DOHH2 (cell line): ENCODE measurements around the gene AMDHD1.

ENCODE experiments used
- H3F3A ChIP-seq: fragments of 200-600 bp; sonication (generic), shearing (Covaris generic); 2 replicates; pipeline ENCODE4 v1.6.0; 2016; ENCODE audit warnings: antibody characterized with exemption, mild to moderate bottlenecking; ENCODE audit not compliant: control insufficient read depth, insufficient read depth
- H3K27ac ChIP-seq: fragments of 200-600 bp; sonication (generic); 2 replicates; pipeline ENCODE4 v1.5.1; 2014; ENCODE audit warnings: low read depth, mild to moderate bottlenecking, low read length, moderate library complexity
- H3K27me3 ChIP-seq: fragments of 200-600 bp; sonication (generic); 2 replicates; pipeline ENCODE4 v1.6.1; 2014; ENCODE audit warnings: mild to moderate bottlenecking, low read length, mixed read lengths; ENCODE audit not compliant: control insufficient read depth
- H3K36me3 ChIP-seq: fragments of 200-600 bp; sonication (generic); 2 replicates; pipeline ENCODE4 v1.6.1; 2014; ENCODE audit warnings: mild to moderate bottlenecking, low read length, moderate library complexity, mixed read lengths; ENCODE audit not compliant: control insufficient read depth
- H3K4me1 ChIP-seq: fragments of 200-600 bp; sonication (generic); 2 replicates; pipeline ENCODE4 v1.6.1; 2014; ENCODE audit warnings: mild to moderate bottlenecking, low read length, mixed read lengths; ENCODE audit not compliant: control insufficient read depth
- H3K4me2 ChIP-seq: fragments of 200-600 bp; sonication (generic); 2 replicates; pipeline ENCODE4 v1.6.0; 2014; ENCODE audit warnings: mild to moderate bottlenecking, low read length, moderate library complexity
- H3K4me3 ChIP-seq: fragments of 200-600 bp; sonication (generic); 2 replicates; pipeline ENCODE4 v1.5.1; 2014; ENCODE audit warnings: mild to moderate bottlenecking, low read length, mixed read lengths
- H3K79me2 ChIP-seq: fragments of 200-600 bp; sonication (generic); 2 replicates; pipeline ENCODE4 v1.6.1; 2014; ENCODE audit warnings: mild to moderate bottlenecking, low read length, mixed read lengths; ENCODE audit not compliant: control insufficient read depth
- H3K9me2 ChIP-seq: fragments of 200-600 bp; sonication (generic); replicated peaks from 2 replicates; pipeline ENCODE4 v1.6.1; 2014; ENCODE audit warnings: mild to moderate bottlenecking, low read length, mixed read lengths; ENCODE audit not compliant: control insufficient read depth
- H3K9me3 ChIP-seq: fragments of 200-600 bp; sonication (generic); 2 replicates; pipeline ENCODE4 v1.6.1; 2014; ENCODE audit warnings: antibody characterized with exemption, low read length, mixed read lengths; ENCODE audit not compliant: control insufficient read depth, insufficient read depth
- H4K20me1 ChIP-seq: fragments of 200-600 bp; sonication (generic); 2 replicates; pipeline ENCODE4 v1.6.0; 2014; ENCODE audit warnings: low read depth, mild to moderate bottlenecking, antibody characterized with exemption, low read length, moderate library complexity; ENCODE audit not compliant: control insufficient read depth, insufficient read depth
- EZH2phosphoT487 ChIP-seq: fragments of 200-600 bp; sonication (generic); IDR thresholded peaks from 2 replicates; pipeline ENCODE4 v1.6.1; 2017; ENCODE audit warnings: borderline replicate concordance, mild to moderate bottlenecking, antibody characterized with exemption, low read length, moderate library complexity, mixed read lengths
- TF ChIP-seq, protein P1 (sequence below): fragments of 200-600 bp; sonication (generic); IDR thresholded peaks from one replicate; pipeline ENCODE4 v1.5.1; 2014; ENCODE audit warnings: antibody characterized with exemption, mild to moderate bottlenecking, low read depth, low read length; ENCODE audit not compliant: poor library complexity, severe bottlenecking

The AMDHD1 gene

DNA sequence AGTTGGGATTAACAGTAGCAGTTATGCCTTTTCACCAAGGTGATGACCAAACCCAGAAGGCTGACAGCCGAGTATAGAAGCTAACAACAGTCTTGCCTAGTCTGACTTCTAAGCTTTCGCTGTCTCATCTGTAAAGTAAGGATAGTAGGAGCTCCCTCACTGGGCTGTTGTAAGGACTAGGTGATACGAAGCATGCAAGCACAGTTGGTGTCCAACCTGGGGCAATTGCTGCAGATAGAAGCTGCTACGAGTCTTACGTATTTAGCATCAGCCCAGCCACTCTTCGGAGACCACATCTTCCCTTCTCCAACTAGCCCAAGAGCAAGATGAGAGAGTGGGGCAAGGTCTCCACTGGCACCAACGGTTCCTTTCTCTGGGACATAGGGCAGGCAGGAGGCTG, 47.0 kb downstream of the AMDHD1 start:
- no peaks in the 10 kb centered on the region for H3F3A ChIP-seq
- H3K4me3 ChIP-seq = no peak overlapping the region
- no peaks in the 10 kb centered on the region for H3K36me3 ChIP-seq
- H3K79me2 ChIP-seq = no peaks in the 10 kb centered on the region
- no peaks in the 10 kb centered on the region for H3K27me3 ChIP-seq
- no peak overlapping the region for H3K27ac ChIP-seq
- no peaks in the 10 kb centered on the region for H4K20me1 ChIP-seq
- H3K4me1 ChIP-seq = no peaks in the 10 kb centered on the region
- no peak overlapping the region for H3K4me2 ChIP-seq
- TF ChIP-seq EZH2phosphoT487 = no peak
- TF ChIP-seq, protein P1, sequence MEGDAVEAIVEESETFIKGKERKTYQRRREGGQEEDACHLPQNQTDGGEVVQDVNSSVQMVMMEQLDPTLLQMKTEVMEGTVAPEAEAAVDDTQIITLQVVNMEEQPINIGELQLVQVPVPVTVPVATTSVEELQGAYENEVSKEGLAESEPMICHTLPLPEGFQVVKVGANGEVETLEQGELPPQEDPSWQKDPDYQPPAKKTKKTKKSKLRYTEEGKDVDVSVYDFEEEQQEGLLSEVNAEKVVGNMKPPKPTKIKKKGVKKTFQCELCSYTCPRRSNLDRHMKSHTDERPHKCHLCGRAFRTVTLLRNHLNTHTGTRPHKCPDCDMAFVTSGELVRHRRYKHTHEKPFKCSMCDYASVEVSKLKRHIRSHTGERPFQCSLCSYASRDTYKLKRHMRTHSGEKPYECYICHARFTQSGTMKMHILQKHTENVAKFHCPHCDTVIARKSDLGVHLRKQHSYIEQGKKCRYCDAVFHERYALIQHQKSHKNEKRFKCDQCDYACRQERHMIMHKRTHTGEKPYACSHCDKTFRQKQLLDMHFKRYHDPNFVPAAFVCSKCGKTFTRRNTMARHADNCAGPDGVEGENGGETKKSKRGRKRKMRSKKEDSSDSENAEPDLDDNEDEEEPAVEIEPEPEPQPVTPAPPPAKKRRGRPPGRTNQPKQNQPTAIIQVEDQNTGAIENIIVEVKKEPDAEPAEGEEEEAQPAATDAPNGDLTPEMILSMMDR = no peak
- no peaks in the 10 kb centered on the region for H3K9me2 ChIP-seq
- no peaks in the 10 kb centered on the region for H3K9me3 ChIP-seq

DNA sequence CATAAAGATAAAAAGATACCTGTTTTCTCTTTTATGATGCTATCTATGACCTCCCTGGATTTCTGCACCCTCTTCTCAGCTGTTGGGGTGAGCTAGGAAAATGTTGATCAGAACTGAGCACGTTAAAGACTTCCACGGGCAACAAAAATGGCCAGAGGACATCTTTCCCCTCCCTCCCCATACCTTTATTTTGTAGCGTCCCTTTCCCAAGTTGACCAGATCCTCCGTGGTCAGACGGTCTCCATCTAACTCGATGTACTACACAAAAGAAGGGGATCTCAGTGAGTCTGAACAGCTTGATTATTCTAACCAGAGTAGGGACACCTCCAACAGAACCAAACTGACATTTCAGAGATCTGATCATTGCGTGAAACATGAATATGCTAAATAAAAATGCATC, 50.8 kb downstream of the AMDHD1 start:
- no peak overlapping the region for H3K27ac ChIP-seq
- H3K36me3 ChIP-seq = no peaks in the 10 kb centered on the region
- no peaks in the 10 kb centered on the region for H3K27me3 ChIP-seq
- H3K4me1 ChIP-seq = peaks cover 3% of the 10 kb centered on the region; the same call in 1 of the 2 replicates
- H3K4me3 ChIP-seq = no peak overlapping the region
- H3K79me2 ChIP-seq = no peaks in the 10 kb centered on the region
- no peak overlapping the region for H3K4me2 ChIP-seq
- no peaks in the 10 kb centered on the region for H3F3A ChIP-seq
- H3K9me2 ChIP-seq = no peaks in the 10 kb centered on the region
- TF ChIP-seq EZH2phosphoT487 = no peak
- TF ChIP-seq, protein P1 = no peak
- no peaks in the 10 kb centered on the region for H4K20me1 ChIP-seq
- H3K9me3 ChIP-seq = no peaks in the 10 kb centered on the region

DNA sequence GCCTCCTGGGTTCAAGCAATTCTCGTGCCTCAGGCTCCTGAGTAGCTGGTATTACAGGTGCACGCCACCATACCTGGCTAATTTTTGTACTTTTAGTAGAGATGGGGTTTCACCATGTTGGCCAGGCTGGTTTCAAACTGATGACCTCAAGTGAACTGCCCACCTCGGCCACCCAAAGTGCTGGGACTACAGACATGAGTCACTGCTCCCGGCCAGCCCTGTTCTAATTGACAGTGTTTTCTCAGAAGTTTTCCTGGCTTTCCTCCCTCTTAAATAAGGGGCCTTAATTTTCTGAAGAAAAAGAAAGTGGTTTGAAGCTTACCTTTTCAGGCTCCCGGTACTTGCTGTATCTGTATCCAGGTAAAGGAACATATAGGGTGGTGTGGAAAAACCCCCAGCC, 51.3 kb downstream of the AMDHD1 start:
- H3K4me1 ChIP-seq = peaks cover 3% of the 10 kb centered on the region; the same call in 1 of the 2 replicates
- no peaks in the 10 kb centered on the region for H3F3A ChIP-seq
- H3K4me2 ChIP-seq = no peak overlapping the region
- H3K27me3 ChIP-seq = no peaks in the 10 kb centered on the region
- H3K79me2 ChIP-seq = no peaks in the 10 kb centered on the region
- H3K4me3 ChIP-seq = no peak overlapping the region
- no peaks in the 10 kb centered on the region; the same call in 1 of the 2 replicates for H3K36me3 ChIP-seq
- no peaks in the 10 kb centered on the region for H3K9me2 ChIP-seq
- no peak overlapping the region for H3K27ac ChIP-seq
- no peaks in the 10 kb centered on the region for H3K9me3 ChIP-seq
- no peak for TF ChIP-seq EZH2phosphoT487
- TF ChIP-seq, protein P1 = no peak
- no peaks in the 10 kb centered on the region for H4K20me1 ChIP-seq
